ENCODE results near the gene TCF7L1.

TCF7L1 gene

DNA sequence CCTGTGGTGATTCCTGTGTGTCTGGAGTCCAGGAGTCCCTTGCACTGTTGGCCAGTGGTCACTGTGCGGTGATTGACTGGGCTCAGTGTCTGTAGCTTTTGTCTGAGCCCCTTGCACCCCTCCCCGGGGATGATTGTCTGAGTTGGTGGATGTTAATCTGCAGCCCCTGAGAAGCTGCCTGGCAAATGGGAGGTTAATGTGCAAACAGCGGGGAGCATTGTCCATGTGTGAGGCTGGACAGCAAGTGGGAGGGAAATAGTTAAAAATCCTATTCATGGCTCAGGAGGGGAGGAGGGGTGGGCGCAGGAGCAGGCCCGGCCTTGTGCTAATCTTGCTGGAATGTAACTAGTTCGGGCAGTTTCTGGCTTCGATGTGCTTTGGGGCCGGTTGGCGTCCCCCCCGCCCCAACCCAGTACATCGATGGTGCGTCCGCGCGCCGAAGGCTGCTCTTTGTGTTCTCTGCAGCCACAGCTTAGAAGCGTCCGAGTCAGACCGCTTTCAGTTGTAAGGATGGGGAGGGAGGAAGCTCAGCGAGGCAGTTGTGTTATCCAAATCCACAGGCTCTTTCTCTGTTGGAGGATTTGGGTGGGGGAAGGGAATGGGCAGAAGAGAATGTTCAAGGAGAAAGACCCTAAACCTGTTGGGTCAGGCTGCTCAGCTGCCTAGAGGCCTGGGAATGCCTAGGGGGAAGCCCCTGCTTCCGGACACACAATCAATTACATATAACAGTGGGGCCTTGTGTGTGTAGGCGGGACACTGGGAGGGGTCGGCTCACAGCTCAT, 122.8 kb downstream of the TCF7L1 start:
- no peak for DNase-seq (ENCODE audit: low read depth)
- TF ChIP-seq CTCF (IDR thresholded peaks at IDR 0.05; ENCODE audit: control insufficient read depth, insufficient read depth, low read depth, low read length, missing control alignments), result no peak
- H3K4me3 ChIP-seq (ENCODE audit: control insufficient read depth, low read depth, low read length), result peak overlapping the region; percentile 6

GRCh38 chr2:85257359-85257969, 124.3 kb downstream of the TCF7L1 start:
- DNase-seq (ENCODE audit: low read depth), result no peak
- no peak overlapping the region for H3K4me3 ChIP-seq (ENCODE audit: control insufficient read depth, low read depth, low read length)
- TF ChIP-seq CTCF (IDR thresholded peaks at IDR 0.05; ENCODE audit: control insufficient read depth, insufficient read depth, low read depth, low read length, missing control alignments), result no peak

GRCh38 chr2:85257970-85258605, 124.9 kb downstream of the TCF7L1 start:
- DNase-seq (ENCODE audit: low read depth), result no peak
- TF ChIP-seq CTCF (IDR thresholded peaks at IDR 0.05; ENCODE audit: control insufficient read depth, insufficient read depth, low read depth, low read length, missing control alignments), result no peak
- no peak overlapping the region for H3K4me3 ChIP-seq (ENCODE audit: control insufficient read depth, low read depth, low read length)

GRCh38 chr2:85259101-85259590, 126.0 kb downstream of the TCF7L1 start:
- no peak overlapping the region for H3K4me3 ChIP-seq (ENCODE audit: control insufficient read depth, low read depth, low read length)
- no peak for TF ChIP-seq CTCF (IDR thresholded peaks at IDR 0.05; ENCODE audit: control insufficient read depth, insufficient read depth, low read depth, low read length, missing control alignments)
- DNase-seq (ENCODE audit: low read depth), result peak; percentile 76

DNA sequence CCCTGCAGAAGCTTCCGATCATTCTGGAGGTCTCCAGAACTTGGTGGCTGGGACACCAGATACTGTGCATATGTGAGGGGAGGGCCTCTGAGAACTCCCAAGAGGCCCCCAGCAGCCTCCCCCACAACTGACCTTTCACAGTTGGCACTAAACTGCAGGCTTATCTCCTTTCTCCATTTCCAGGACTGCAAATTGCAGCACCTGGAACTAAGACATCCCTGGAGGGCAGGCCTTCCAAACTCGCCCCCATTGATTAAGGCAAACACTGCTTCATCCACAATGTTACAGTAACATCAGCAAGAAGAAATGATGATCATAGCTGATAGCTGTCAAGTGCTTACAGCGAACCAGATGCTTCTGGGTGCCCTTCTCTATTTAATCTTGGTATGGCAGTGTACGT, 126.7 kb downstream of the TCF7L1 start:
- TF ChIP-seq CTCF (IDR thresholded peaks at IDR 0.05; ENCODE audit: control insufficient read depth, insufficient read depth, low read depth, low read length, missing control alignments), result no peak
- DNase-seq (ENCODE audit: low read depth), result no peak
- H3K4me3 ChIP-seq (ENCODE audit: control insufficient read depth, low read depth, low read length), result no peak overlapping the region

DNA sequence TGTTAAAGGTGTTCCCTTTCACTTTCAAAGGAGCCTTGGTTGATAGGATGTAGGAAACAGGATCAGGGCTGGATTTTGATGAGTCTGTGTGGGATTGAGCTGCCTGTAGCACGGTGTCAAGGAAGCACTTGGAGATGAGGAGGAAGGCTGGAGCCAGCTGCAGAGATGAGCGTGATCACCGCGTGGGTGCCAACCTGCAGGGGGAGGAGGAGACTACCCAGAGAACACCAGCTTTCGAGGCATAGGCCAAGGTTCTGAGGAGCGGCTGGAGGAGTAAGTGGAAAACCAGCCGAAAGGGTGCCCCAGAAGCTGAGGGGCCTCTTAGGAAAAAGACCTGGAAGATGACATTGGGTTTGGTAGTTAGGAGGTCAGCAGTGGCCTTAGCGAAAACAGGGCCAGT, 130.4 kb downstream of the TCF7L1 start:
- no peak for DNase-seq (ENCODE audit: low read depth)
- TF ChIP-seq CTCF (IDR thresholded peaks at IDR 0.05; ENCODE audit: control insufficient read depth, insufficient read depth, low read depth, low read length, missing control alignments), result no peak

More for the DNA sequence above, 130.4 kb downstream of the TCF7L1 start:
- no peak overlapping the region for H3K4me3 ChIP-seq (ENCODE audit: control insufficient read depth, low read depth, low read length)
